Activated gamma-delta T cell treated with anti-CD3 and anti-CD28 coated beads, Interleukin-2, amount 50 U/mL, for 16 hours (primary cell): ENCODE measurements around the gene RB1.
"Not testable (repeated sequence)": the region's sequence is repeated elsewhere in the genome, so short reads cannot be mapped to it uniquely, and the experiment has no call there.

Experiments
- DNase-seq: peaks from one replicate; pipeline ENCODE4 v3.0.0-alpha.2; 2020; ENCODE audit warnings: low read depth

Gene RB1

DNA sequence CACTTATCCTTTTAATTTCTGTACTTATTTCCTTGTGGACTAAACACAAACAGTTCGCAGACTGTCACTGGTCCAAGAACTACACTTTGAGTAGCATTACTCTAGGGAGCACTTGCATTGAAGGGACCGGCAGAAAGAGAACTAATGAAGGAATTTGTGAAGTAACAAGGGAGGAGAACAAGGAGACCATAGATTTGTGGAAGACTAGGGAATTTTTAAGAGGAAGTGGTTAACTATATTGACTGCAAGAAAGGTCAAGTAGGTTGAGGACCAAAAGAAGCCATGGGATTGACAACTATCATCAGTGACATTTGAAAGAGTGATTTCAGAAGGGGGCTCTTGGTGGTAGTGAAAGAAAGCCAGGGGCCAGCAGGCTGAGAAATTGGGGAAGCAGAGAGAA is 4.0 kb upstream of the RB1 start:
- DNase-seq: no peak

DNA sequence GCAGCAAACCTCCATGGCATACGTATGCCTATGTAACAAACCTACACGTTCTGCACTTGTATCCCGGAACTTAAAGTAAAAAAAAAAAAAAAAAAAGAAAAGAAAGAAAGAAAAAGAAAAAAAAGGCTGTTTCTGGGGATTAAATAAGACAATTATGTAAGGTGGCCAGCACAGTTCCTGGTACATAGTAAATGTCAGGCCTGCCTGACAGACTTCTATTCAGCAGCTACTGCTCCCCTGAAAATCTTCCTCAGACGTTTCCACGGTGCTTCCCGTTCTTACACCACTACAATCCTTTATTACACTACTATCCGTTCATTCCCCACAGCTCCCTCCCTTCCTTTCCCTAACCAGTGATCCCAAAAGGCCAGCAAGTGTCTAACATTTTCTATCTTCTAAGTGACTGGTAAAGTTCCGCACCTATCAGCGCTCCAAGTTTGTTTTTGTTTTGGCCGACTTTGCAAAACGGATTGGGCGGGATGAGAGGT is 636 bp upstream of the RB1 start:
- no peak for DNase-seq

DNA sequence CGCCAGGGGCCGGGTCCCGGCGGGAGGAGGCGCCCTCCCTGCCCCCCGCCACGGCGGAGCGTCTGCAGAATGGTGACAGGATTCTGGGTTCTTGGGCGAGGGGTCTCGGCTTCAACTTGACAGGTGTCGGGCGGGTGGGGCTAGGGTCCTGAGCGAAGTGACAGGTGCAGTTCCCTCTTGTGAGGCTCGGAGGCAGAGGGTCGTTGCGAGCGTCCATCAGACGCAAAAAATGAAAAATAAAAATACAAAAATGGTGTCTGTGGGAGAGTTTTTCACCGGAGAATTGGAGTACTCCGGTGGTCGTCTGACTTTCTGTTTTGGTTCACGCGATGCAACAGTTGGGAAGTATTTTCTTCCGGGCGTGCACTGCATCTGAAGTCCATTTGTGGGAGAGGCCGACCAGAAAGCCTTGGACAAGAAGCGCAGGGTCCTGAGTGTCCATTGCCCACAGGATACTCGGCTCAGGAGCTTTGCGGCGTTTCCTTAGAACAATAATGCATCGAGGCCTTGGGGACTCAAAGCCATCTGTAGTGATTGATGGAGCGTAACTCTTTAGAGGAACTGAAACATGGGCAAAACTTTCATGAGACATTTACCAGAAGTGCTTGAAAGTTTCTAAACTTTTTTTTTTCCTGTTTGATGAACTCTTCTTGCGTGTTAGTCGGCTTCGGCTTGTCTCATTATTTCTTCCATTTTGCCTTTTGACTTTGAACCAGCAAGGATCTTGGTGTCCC is 759 bp downstream of the RB1 start:
- DNase-seq: no peak

DNA sequence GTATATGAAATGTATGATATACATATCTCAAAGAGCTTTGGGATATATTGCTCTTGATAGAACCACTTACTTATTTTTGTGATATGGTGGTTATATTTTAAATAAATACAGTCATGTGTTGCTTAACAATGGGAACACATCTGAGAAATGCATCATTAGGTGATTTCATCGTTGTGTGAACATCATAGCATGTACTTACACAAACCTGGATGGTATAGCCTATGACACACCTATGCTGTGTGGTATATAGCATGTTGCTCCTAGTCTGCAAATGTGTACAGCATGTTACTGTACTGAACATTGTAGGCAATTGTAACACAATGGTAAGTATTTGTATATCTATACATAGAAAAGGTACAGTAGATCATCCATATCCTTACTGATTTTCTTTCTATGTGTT is 7.7 kb downstream of the RB1 start:
- DNase-seq: no peak

DNA sequence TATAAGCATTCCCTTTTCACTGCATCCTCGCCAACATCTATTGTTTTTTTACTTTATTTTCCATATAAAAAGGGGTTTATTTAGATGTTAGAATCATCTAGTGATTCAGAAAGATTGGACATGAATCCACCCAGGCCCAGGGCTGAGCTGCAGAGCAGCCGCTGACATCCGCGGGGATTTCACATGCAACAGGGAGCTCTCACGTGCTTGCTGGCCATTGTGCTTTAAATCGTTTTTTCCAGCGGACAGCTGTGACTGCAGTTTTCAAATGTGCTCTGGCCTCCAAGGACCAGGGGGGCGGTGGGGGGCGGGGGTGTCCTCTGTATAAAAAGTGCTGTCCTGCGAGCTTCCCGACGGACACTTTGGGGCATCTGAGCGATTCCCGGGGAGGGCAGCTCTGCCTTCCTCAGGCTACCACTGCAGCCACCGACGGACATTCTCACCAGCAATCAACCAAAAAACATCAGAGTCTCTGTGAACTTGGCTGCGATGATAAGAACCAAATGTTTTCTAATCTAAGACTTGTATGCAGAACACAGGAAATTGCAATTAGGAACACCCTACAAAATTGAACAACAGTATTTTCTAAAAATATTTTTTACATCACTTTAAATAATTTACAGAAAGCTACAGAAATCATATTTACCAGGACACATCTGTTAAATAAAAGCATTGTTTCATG is 12.6 kb downstream of the RB1 start:
- DNase-seq: no peak

DNA sequence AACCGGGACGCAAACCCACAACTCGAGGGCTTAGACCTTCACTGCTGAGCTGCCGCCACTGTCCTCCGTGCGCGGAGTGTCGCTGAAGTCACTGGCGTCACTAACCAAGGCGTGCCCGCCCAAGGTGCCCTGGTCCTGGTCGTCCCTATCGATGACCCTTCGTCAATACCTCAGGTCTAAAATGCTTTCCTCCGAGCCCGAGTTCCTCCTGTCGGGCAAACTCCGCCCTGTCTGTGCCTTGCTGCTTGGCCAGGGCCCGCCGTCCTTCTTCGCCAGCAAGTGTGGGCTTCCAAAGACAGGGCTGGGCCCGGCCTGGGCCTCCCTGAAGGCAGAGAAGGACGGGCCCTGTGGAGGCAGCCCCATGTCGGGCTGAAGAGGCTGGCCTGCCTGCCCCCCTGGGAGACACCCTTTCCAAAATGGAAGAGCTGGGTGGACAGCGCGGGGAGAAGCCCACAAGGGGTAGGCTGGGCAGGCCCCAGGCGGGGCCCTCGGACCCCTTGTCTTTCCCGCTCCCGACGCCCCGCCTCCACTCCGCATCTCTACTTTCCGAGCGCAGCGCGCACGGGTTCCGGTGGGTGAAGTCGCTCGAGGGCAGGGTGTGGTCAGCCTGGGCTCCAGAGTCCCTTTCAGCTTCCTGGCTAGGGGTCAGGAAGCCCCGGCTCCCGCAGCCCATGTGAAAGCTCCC is 13.4 kb downstream of the RB1 start:
- no peak for DNase-seq

DNA sequence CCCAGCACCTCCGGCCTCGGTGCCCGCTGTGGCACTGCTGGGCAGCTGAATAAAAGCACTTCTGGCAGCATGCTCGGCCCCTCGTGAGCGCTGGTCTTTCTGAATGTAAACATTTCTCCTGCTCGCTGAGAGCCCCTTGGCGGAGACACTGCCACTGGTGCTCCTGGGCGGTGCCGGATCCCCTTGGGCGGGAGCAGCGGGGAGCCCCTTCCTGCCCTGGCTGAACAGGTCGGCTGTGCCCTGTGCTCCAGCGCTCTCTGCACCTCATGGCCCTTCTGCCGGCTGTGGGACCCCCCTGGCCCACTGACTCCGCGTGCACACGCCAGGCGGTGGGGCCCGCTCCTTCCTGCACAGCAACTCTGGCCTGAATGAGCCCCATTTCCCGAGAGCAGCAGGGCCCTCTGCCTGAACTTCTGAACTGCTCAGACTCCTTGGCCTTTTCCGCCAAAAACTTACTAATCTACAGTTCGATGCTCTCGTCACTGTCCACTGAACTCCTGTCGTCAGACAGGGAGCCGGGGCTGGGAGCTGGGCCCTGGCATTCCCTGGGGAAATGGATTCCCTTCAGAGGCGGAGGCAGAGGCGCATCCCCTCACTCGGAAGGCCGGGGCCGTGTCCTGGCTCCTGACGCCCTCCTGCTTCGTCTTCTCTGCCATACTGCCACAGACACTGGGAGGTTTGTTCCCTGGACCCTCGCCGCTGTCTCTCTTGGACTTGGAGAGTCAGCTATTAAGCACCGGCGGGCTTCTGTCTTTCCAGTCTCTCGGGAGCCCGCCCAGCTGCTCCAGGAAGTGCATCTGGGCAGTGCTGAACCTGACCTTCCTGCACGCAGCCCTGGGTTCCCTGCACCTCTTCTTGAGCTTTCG is 14.2 kb downstream of the RB1 start:
- DNase-seq: no peak

DNA sequence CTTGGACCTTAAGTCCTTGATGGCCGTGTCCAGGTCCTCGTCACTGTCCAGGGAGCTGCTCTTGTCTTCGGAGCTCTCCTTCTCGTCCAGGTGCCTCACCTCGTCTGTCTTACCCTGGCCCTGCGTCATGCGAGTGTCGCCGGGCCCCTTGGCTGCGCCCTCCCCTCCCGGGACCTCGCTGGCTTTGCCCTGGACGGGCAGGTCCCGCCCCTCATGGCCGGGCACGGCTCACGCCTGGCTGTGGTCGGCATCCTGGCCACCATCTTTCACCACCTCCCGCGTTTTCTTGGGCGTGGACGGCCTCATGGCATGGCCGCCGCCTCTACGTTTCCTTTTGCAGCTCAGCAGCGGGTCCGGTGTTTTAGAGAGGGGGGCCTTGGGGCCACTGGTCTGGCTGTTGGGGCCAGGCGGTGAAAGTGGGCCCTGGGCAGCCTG is 14.8 kb downstream of the RB1 start:
- DNase-seq: no peak

DNA sequence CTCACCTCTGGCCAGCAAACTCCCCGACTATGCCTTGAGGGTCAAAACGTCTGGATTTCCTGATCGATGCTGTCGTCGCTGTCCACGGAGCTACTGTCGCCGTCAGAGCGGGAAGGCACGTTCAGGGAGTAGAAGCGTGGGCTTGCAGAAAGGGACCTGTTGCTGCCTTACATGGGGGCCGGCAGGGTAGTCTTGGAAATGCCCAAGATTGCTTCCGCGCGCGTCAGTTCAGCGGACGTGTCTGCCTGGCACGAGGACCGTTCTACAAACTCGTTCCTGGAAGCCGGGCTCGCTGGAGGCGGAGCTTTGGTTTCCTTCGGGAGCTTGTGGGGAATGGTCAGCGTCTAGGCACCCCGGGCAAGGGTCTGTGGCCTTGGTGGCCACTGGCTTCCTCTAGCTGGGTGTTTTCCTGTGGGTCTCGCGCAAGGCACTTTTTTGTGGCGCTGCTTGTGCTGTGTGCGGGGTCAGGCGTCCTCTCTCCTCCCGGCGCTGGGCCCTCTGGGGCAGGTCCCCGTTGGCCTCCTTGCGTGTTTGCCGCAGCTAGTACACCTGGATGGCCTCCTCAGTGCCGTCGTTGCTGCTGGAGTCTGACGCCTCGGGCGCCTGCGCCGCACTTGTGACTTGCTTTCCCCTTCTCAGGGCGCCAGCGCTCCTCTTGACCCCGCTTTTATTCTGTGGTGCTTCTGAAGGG is 15.4 kb downstream of the RB1 start:
- no peak for DNase-seq

DNA sequence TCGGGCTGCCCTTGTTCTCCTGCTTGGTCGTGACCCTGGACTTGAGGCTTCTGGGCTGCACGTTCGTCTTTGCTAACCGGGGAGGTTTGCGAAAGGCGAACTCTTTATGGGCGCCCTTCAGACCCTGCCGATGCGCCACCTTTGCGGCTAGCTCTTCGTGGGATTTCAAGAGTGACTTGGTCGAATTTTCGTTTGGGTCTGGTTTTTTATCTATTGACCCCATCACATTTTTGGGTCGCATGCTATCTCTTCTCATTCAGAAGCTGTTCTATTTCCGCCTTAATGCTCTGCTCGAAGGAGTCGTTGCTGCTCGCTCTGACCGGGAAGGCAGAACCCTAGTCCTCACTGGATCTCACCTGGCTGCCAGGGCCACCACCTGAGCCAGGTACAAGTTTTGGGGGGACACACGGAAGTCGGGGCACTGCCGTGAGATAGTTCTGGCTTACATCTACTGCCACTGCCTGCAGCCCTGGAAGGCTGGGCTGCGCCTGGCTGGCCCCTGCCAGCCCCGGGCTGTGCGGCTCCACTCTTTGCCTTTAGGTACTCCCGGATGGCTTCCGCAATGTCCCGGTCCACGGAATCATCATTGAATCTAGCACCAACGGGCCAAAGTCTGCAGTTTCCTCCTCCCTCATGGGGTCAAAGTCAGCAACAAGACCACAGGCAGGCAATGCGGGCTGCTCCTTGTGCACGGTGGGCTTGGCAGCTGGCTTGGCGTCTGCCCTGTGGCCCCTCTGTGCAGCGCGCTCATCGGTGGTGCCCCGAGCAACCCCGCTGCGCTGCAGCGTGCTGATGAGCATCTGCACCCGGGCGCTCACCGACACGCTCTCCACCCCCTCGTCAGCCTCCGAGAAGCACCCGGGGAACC is 16.2 kb downstream of the RB1 start:
- no peak for DNase-seq

DNA sequence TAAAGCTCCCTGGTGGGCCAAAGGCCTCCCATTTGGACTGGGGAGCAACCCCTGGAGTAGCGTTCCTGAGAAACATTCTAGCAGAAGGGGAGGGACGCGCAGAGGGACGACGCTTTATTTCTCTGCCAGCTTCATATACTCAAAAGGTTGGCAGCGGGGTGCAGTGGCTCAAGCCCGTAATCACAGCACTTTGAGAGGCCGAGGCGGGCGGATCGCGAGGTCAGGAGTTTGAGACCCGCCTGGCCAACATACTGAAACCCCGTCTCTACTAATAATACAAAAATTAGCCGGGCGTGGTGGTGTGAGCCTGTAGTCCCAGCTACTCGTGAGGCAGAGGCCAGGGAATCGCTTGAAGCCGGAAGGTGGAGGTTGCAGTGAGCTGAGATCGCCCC is 16.8 kb downstream of the RB1 start:
- DNase-seq: no peak

DNA sequence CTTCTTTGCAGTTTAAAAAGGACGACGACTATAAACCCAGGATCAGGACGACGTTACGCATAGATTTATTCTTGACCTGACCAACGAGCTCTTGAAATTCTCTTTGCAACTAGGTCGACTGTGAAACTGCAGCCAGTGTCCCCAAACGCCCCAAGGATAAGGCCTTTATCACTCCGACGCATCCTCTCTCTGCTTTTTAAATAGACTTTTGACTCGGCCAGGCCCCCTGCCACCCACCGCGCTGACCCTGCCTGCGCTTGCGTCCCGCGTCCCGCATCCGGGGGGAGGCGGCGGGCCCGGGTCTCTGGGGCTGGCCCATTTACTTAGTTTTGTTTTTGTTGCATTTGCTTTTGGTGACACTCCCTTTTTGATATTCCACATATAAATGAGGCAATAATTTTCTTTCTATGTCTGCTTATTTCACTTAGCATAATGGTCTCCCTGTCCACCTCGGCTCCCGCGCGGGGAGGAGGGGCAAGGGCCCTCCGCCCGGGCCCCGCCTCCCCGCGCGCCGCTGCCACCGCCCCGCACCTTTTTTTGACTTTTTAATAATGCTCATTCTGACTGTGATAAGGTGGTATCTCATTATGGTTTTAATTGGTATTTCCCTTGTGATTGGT is 17.4 kb downstream of the RB1 start:
- no peak for DNase-seq

DNA sequence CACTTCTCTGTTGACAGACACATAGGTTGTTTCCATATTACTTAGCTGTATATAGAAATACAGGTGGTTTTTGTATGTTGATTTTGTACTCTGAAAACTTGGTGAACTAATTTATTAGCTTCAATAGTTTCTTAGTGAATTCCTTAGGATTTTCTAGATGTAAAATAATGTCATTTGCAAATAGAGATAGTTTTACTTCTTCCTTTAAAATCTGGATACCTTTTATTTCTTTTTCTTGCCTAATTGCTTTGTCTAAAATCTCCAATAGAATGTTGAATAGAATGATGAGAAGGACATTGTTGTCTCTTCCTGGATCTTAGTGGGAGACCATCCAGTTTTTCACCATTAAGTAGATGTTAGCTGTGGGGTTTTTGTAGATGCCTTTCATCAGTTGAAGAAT is 18.7 kb downstream of the RB1 start:
- no peak for DNase-seq

DNA sequence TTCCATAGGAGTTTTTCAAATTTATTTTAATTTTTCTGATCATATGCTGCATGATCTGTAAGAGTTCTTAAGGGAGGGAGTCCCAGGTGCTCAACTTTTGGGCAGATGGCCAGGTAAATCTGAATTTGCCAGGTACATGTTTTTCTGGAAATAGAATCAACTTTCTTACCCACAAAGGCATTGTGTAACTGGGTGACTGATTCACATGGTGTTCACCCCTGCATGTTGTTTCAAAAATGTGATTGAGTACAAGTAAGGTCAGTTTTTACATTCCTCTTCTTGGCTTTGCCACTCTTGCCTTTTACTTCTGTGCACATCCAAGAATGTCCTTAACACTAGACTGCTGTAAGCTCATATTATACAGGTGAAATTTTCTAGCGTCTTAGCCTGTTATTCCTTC is 30.4 kb downstream of the RB1 start:
- no peak for DNase-seq

DNA sequence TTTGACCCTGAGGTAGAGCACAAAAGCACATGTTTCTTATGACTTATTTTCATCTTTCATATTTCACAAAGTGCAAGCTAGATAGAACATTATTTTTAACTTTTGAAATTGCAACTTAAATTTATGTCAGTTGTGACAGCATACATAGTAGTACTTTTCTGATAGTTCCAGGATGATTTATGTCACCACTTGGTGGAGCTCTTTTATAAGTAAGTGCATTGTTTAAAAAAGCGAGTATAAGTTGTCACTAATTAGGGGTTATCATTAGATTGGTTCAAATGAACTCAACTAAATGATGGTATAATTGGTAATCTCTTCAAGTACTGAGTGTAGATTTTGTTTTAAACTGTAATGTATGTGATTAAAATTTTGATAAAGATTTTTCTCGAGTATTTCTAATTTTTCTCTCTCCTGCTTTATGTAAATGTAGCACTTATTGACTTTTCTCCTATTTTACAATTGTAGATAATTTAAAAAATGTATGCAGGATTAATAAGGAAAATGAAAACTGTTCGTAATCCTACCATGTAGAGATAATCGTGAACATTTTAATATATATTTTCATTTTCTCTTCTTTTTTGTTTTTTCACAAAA is 31.1 kb downstream of the RB1 start:
- DNase-seq: no peak

DNA sequence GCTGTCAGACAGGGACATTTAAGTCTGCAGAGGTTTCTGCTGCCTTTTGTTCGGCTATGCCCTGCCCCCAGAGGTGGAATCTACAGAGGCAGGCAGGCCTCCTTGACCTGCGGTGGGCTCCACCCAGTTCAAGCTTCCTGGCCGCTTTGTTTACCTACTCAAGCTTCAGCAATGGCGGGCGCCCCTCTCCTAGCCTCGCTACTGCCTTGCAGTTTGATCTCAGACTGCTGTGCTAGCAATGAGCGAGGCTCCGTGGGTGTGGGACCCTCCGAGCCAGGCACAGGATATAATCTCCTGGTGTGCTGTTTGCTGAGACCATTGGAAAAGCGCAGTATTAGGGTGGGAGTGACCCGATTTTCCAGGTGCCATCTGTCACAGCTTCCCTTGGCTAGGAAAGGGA is 35.6 kb downstream of the RB1 start:
- not testable (repeated sequence) for DNase-seq

DNA sequence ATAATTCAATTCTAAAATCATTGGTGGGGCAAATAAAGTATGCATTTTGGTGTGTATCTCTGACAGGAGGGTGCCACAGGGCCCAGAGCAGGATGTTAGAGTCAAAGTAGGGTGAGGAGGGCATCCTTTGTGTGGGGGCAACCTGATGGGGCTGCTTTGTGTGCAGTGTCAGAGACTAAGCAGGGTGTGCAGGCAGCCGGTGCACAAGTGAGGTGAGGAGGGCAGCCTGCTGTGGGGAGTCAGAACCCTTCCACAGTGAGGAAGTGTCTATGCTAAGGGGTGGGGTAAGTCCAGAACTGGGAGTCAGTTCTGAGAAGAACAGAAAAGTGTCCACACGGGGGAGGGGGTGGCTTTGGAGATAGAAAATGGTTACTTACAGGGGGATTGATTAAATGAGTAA is 40.7 kb downstream of the RB1 start:
- DNase-seq: no peak

DNA sequence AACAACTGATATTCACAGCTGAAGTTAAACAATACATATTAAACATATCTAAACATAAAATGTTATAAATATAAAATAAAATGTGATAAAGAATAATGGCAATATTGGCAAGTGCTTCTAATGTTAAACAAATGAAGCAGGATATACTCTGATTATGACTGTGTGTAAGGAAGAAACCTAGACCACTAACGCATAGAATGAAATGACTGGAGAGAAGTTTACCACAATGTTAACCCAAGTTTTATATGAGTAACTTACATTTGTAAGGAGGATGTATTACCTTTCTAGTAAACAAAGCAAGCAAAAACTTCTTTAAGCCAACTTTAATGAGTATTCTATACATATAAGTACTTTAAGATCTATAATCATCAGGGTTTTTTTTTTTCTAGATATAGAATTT is 43.0 kb downstream of the RB1 start:
- no peak for DNase-seq

DNA sequence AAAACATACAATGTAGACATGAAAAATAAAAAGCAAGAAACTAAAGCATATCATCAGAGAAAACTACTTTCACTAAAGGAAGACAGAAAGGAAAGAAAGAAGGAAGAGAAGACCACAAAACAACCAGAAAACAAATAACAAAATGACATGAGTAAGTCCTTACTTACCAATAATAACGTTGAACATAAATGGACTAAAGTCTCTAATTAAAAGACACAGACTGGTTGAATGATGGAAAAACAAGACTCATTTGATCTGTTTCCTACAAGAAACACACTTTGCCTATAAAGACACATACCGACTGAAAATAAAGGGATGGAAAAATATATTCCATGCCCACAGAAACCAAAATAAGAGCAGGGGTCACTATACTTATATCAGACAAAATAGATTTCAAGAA is 46.0 kb downstream of the RB1 start:
- DNase-seq: no peak

DNA sequence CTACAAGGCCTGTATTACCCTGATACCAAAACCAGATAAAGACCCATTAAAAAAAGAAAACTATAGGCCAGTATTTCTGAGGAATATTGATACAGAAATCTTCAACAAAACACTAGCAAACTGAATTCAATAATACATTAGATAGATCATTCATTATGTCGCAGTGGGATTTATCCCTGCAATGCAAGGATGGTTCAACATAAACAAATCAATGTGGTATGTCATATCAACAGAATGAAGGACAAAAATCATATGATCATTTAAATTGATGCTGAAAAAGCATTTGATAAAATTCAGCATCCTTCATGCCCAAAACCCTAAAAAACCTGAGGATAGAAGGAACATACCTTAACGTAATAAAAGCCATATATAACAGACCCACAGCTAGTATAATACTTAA is 50.0 kb downstream of the RB1 start:
- DNase-seq: no peak
